ENCODE data around the gene DIPK1C. TPM values are rescaled to one million over a fixed set of nuclear protein-coding genes. Genes with fewer than 3 reads are reported as not detected.

Gene DIPK1C
- total and polyA plus RNA-seq, 9 of the 15 experiments (the other 6 are each of a cell fraction or from before 2014, with no cell fraction given) = 0.04 to 0.32 (median 0.15) TPM; not detected in 2

GRCh38 chr18:74420481-74420880, 36.6 kb downstream of the DIPK1C start:
- ChIA-PET POLR2A (no interaction called here), CTCF (ENCODE audit: low intra/inter-chr PET ratio) (no interaction called here)
- H3K79me2 ChIP-seq (ENCODE audit: control insufficient read depth, insufficient read depth, low read length) = no peaks in the 10 kb centered on the region
- in situ Hi-C loops (cut with MboI) = no loop called here
- intact Hi-C loops (cut with micrococcal nuclease) = no loop called here
- H3K27ac ChIP-seq (ENCODE audit: extremely low read depth, low read depth, low read length) = no peak overlapping the region
- 0% methylated on average over 1 of the region's 2 CpGs for WGBS (ENCODE audit: insufficient coverage, low coverage, missing lambda C conversion rate)
- H3K4me2 ChIP-seq (ENCODE audit: insufficient read depth, low read length) = no peak overlapping the region
- TF ChIP-seq THAP7 (CRISPR knock-in tag; IDR thresholded peaks at IDR 0.05) (no peak), PBX2 (CRISPR knock-in tag; IDR thresholded peaks at IDR 0.05; ENCODE audit: low read depth) (no peak), PBX2 (tag; conservative IDR thresholded peaks at IDR 0.05; ENCODE audit: low read depth) (no peak)
- ATAC-seq = no peak
- no peaks in the 10 kb centered on the region for H3K9me3 ChIP-seq (replicated peaks; ENCODE audit: control insufficient read depth, insufficient read depth, low read depth, low read length)
- H3K27me3 ChIP-seq (ENCODE audit: control insufficient read depth in 2 of 2, insufficient read depth in 2 of 2, low read length in 2 of 2) = peaks cover 10 to 39% of the 10 kb centered on the region in 2 experiments
- H3K4me1 ChIP-seq (replicated peaks in 1 of 2; ENCODE audit: control insufficient read depth in 2 of 2, insufficient read depth in 2 of 2, low read length in 2 of 2) = no peaks in the 10 kb centered on the region
- BruUV-seq (replicated peaks) = no TSS peak
- H3K9me1 ChIP-seq (ENCODE audit: control insufficient read depth, insufficient read depth, low read length) = no peaks in the 10 kb centered on the region
- no peak overlapping the region for H2AFZ ChIP-seq (ENCODE audit: low read depth, low read length)
- DNase-seq (ENCODE audit: extremely low read depth in 1 of 4, low spot score in 3 of 4) = no peak
- H4K20me1 ChIP-seq (replicated peaks; ENCODE audit: control insufficient read depth, insufficient read depth, low read length) = no peaks in the 10 kb centered on the region
- H3K9ac ChIP-seq (ENCODE audit: insufficient read depth in 1 of 2, low read depth in 2 of 2, low read length in 2 of 2) = no peak overlapping the region
- no peaks in the 10 kb centered on the region for H3K36me3 ChIP-seq (ENCODE audit: control insufficient read depth, insufficient read depth, low read length)
- H3K4me3 ChIP-seq = no peak overlapping the region
- no peak for FAIRE-seq
